IPS-15b (cell line): ENCODE data around the gene TMEM17.
"Not testable (repeated sequence)": the region's sequence is repeated elsewhere in the genome, so short reads cannot be mapped to it uniquely, and the experiment has no call there.

Source experiments
- H3K27me3 ChIP-seq: one replicate; pipeline ENCODE4 v1.6.1; 2013; ENCODE audit warnings: low read length; ENCODE audit not compliant: control insufficient read depth, insufficient read depth
- H3K36me3 ChIP-seq: one replicate; pipeline ENCODE4 v1.6.1; 2013; ENCODE audit warnings: low read length; ENCODE audit not compliant: control insufficient read depth, insufficient read depth
- H3K4me1 ChIP-seq: one replicate; pipeline ENCODE4 v1.6.1; 2013; ENCODE audit warnings: mild to moderate bottlenecking, low read length; ENCODE audit not compliant: control insufficient read depth, insufficient read depth
- H3K4me3 ChIP-seq: one replicate; pipeline ENCODE4 v1.5.1; 2013; ENCODE audit warnings: low read depth, low read length
- H3K9ac ChIP-seq: one replicate; pipeline ENCODE4 v1.6.1; 2013; ENCODE audit warnings: low read depth, mild to moderate bottlenecking, low read length
- H3K9me3 ChIP-seq: one replicate; pipeline ENCODE4 v1.6.1; 2013; ENCODE audit warnings: mild to moderate bottlenecking, low read length; ENCODE audit not compliant: control insufficient read depth, insufficient read depth

The TMEM17 gene

GRCh38 chr2:62531594-62531993, 25.6 kb upstream of the TMEM17 start:
- H3K4me1 ChIP-seq: peaks cover 6% of the 10 kb centered on the region
- H3K4me3 ChIP-seq: no peak overlapping the region
- no peak overlapping the region for H3K9ac ChIP-seq
- H3K9me3 ChIP-seq: no peaks in the 10 kb centered on the region
- no peaks in the 10 kb centered on the region for H3K27me3 ChIP-seq
- no peaks in the 10 kb centered on the region for H3K36me3 ChIP-seq

- H3K27me3 ChIP-seq: no peaks in the 10 kb centered on the region
- H3K9ac ChIP-seq: no peak overlapping the region
- no peaks in the 10 kb centered on the region for H3K9me3 ChIP-seq
- H3K4me1 ChIP-seq: peaks cover 14% of the 10 kb centered on the region
- no peaks in the 10 kb centered on the region for H3K36me3 ChIP-seq
- no peak overlapping the region for H3K4me3 ChIP-seq
Measured at GRCh38 chr2:62529758-62530157, 23.8 kb upstream of the TMEM17 start.

GRCh38 chr2:62527478-62528210, 21.6 kb upstream of the TMEM17 start:
- Histone ChIP-seq H3K9ac (no peak overlapping the region), H3K4me3 (no peak overlapping the region), H3K9me3 (no peaks in the 10 kb centered on the region), H3K4me1 (peaks cover 14% of the 10 kb centered on the region), H3K27me3 (no peaks in the 10 kb centered on the region), H3K36me3 (no peaks in the 10 kb centered on the region)

- no peaks in the 10 kb centered on the region for H3K27me3 ChIP-seq
- H3K36me3 ChIP-seq: no peaks in the 10 kb centered on the region
- no peaks in the 10 kb centered on the region for H3K9me3 ChIP-seq
- no peak overlapping the region for H3K4me3 ChIP-seq
- H3K4me1 ChIP-seq: peaks cover 14% of the 10 kb centered on the region
- no peak overlapping the region for H3K9ac ChIP-seq
Measured at GRCh38 chr2:62526531-62527381, 20.8 kb upstream of the TMEM17 start.

GRCh38 chr2:62525549-62526269, 19.7 kb upstream of the TMEM17 start:
- Histone ChIP-seq H3K4me1 (peaks cover 14% of the 10 kb centered on the region), H3K9ac (no peak overlapping the region), H3K27me3 (no peaks in the 10 kb centered on the region), H3K4me3 (no peak overlapping the region), H3K36me3 (no peaks in the 10 kb centered on the region), H3K9me3 (peaks cover 4% of the 10 kb centered on the region)

GRCh38 chr2:62524293-62524941, 18.4 kb upstream of the TMEM17 start:
- Histone ChIP-seq H3K36me3 (no peaks in the 10 kb centered on the region), H3K9me3 (peaks cover 4% of the 10 kb centered on the region), H3K4me1 (peaks cover 12% of the 10 kb centered on the region), H3K4me3 (no peak overlapping the region), H3K27me3 (no peaks in the 10 kb centered on the region), H3K9ac (no peak overlapping the region)

- not testable (repeated sequence) for H3K4me3 ChIP-seq, H3K9ac ChIP-seq, H3K4me1 ChIP-seq, H3K27me3 ChIP-seq, H3K9me3 ChIP-seq, H3K36me3 ChIP-seq
Measured at GRCh38 chr2:62521061-62521460, 15.1 kb upstream of the TMEM17 start.

- Histone ChIP-seq H3K27me3 (no peaks in the 10 kb centered on the region), H3K9me3 (no peaks in the 10 kb centered on the region), H3K36me3 (no peaks in the 10 kb centered on the region), H3K4me3 (no peak overlapping the region), H3K9ac (no peak overlapping the region), H3K4me1 (no peaks in the 10 kb centered on the region)
Measured at GRCh38 chr2:62512384-62512783, 6.4 kb upstream of the TMEM17 start.

- H3K36me3 ChIP-seq: no peaks in the 10 kb centered on the region
- H3K27me3 ChIP-seq: no peaks in the 10 kb centered on the region
- H3K4me1 ChIP-seq: no peaks in the 10 kb centered on the region
- no peaks in the 10 kb centered on the region for H3K9me3 ChIP-seq
- H3K9ac ChIP-seq: no peak overlapping the region
- no peak overlapping the region for H3K4me3 ChIP-seq
Measured at GRCh38 chr2:62511636-62512035, 5.6 kb upstream of the TMEM17 start.

GRCh38 chr2:62506421-62506750, 391 bp upstream of the TMEM17 start:
- peak overlapping the region; percentile 71 for H3K9ac ChIP-seq
- H3K36me3 ChIP-seq: no peaks in the 10 kb centered on the region
- H3K9me3 ChIP-seq: no peaks in the 10 kb centered on the region
- no peaks in the 10 kb centered on the region for H3K27me3 ChIP-seq
- H3K4me1 ChIP-seq: peaks cover 2% of the 10 kb centered on the region
- peak overlapping the region; percentile 86 for H3K4me3 ChIP-seq

- Histone ChIP-seq H3K27me3 (no peaks in the 10 kb centered on the region), H3K4me3 (peak overlapping the region; percentile 86), H3K36me3 (no peaks in the 10 kb centered on the region), H3K9ac (no peak overlapping the region), H3K9me3 (no peaks in the 10 kb centered on the region), H3K4me1 (peaks cover 2% of the 10 kb centered on the region)
Measured at GRCh38 chr2:62505109-62505749, 766 bp downstream of the TMEM17 start.
